ENCODE measurements around the gene NCLN. TPM values are rescaled to one million over a fixed set of nuclear protein-coding genes. Genes with fewer than 3 reads are reported as not detected.
"Not testable (repeated sequence)": the region's sequence is repeated elsewhere in the genome, so short reads cannot be mapped to it uniquely, and the experiment has no call there.

NCLN gene
- total RNA-seq, 2 donors from 2014 or later = 75.0 to 195 TPM

DNA sequence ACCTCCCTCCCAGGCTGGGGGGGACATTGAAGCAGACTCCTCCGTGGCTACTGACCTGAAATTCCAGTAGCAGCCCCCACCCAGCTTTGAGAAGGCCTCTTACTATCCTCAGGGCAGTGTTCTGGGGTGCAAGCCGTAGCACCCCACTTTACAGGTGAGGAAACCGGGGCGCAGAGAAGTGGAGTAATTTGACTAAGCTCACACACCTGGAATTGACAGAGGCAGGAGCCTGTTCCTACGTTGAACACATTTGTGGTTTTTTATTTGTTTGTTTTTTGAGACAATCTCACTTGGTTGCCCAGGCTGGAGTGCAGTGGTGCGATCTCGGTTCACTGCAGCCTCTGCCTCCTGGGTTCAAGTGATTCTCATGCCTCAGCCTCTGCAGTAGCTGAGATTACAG, 21.8 kb upstream of the NCLN start:
- Histone ChIP-seq H3K9me3 (no peaks in the 10 kb centered on the region), H3K4me3 (no peak overlapping the region), H3K9ac (ENCODE audit: low read depth in 2 of 2, low read length in 2 of 2) (no peak overlapping the region), H3K27me3 (no peaks in the 10 kb centered on the region), H3K4me1 (no peaks in the 10 kb centered on the region), H3K36me3 (no peaks in the 10 kb centered on the region), H3K27ac (no peak overlapping the region)
- TF ChIP-seq, protein P1, sequence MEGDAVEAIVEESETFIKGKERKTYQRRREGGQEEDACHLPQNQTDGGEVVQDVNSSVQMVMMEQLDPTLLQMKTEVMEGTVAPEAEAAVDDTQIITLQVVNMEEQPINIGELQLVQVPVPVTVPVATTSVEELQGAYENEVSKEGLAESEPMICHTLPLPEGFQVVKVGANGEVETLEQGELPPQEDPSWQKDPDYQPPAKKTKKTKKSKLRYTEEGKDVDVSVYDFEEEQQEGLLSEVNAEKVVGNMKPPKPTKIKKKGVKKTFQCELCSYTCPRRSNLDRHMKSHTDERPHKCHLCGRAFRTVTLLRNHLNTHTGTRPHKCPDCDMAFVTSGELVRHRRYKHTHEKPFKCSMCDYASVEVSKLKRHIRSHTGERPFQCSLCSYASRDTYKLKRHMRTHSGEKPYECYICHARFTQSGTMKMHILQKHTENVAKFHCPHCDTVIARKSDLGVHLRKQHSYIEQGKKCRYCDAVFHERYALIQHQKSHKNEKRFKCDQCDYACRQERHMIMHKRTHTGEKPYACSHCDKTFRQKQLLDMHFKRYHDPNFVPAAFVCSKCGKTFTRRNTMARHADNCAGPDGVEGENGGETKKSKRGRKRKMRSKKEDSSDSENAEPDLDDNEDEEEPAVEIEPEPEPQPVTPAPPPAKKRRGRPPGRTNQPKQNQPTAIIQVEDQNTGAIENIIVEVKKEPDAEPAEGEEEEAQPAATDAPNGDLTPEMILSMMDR (IDR thresholded peaks at IDR 0.05) = no peak
- DNase-seq = no peak
- intact Hi-C loops (cut with DNase I) = loop anchor here (5.0 kb wide), 2 partner anchors 87 to 207 kb away; no protein-coding TSS in a partner anchor

DNA sequence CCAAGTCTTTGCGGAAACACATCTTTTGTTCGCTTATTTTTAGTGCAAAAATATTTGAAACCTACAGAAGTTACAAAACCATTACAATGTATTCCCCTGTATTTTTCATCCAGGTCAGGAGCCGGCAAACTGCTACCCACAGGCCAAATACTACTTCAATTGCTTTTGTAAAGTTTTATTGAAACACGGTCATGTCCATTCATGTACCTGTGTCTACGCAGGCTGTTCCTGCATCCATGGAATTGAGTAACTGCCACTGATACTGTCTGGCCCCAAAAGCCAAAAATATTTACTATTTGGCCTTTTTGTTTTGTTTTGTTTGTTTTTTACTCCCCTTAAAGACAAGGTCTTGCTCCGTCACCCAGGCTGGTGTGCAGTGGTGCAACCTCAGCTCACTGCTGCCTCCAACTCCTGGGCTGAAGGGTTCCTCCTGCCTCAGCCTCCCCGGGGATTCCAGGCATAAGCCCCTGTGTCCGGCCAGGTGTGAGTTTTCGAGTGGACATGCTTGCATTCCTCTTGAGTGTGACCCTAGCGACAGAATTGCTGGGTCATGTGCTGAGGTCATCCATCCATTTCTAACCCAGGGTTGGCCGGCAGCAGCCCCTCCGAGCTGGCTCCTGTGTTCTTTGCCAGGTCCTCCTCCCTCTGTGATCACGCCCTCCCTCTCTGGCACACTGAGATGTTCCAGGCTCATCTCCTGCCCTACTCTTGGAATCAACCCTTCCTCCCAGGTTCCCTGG, 18.0 kb upstream of the NCLN start:
- no peaks in the 10 kb centered on the region for H3K9me3 ChIP-seq
- no peaks in the 10 kb centered on the region for H3K27me3 ChIP-seq
- no peak overlapping the region for H3K4me3 ChIP-seq
- TF ChIP-seq, protein P1 (IDR thresholded peaks at IDR 0.05) = no peak
- no peaks in the 10 kb centered on the region for H3K36me3 ChIP-seq
- no peaks in the 10 kb centered on the region for H3K4me1 ChIP-seq
- intact Hi-C loops (cut with DNase I) = no loop called here
- no peak for DNase-seq
- no peak overlapping the region for H3K9ac ChIP-seq (ENCODE audit: low read depth in 2 of 2, low read length in 2 of 2)
- no peak overlapping the region for H3K27ac ChIP-seq

DNA sequence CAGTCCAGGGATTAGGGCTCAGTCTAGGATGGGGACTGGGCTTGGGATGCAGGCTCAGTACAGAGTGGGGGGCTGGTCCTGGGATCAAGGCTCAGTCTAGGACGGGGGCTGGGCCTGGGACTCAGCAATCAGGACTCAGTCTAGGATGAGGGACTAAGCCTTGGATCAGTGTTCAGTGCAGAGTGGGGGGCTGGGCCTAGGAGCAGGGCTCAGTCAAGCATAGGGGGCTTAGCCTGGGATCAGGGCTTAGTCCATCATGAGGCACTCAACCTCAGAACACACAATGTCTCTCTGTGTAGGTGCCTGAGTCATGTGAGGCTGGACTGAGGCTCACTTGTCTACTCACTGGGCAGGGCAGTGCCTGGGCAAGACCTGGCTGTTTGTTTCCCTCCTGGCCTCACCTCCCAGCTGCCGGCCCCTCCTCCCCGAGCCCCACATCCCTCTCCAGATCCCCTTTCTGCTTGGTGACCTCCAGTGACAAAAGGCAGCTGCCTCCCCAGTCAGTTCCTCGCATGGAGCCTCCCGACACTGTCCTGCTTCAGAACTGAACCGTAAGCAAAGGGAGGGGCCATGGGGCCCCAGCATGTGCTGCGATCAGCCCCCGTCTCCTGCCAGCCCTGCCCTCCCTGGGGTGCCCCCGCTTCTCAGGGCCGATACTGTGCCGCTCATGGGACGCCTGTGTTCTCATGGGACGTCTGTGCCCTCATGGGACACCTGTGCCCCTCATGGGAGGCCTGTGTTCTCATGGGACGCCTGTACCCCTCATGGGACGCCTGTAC, 13.6 kb upstream of the NCLN start:
- Histone ChIP-seq H3K27ac (no peak overlapping the region), H3K9me3 (no peaks in the 10 kb centered on the region), H3K36me3 (no peaks in the 10 kb centered on the region), H3K9ac (ENCODE audit: low read depth in 2 of 2, low read length in 2 of 2) (no peak overlapping the region), H3K4me1 (no peaks in the 10 kb centered on the region), H3K4me3 (no peak overlapping the region), H3K27me3 (no peaks in the 10 kb centered on the region)
- no peak for DNase-seq
- intact Hi-C loops (cut with DNase I) = no loop called here
- TF ChIP-seq, protein P1 (IDR thresholded peaks at IDR 0.05) = no peak

DNA sequence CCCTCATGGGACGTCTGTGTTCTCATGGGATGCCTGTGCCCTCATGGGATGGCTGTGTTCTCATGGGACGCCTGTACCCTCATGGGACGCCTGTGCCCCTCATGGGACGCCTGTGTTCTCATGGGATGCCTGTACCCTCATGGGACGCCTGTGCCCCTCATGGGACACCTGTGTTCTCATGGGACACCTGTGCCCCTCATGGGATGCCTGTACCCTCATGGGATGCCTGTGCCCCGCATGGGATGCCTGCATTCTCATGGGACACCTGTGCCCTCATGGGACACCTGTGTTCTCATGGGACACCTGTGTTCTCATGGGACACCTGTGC, 13.1 kb upstream of the NCLN start:
- H3K27me3 ChIP-seq; H3K4me3 ChIP-seq; H3K27ac ChIP-seq; intact Hi-C loops (cut with DNase I); H3K4me1 ChIP-seq; H3K36me3 ChIP-seq; H3K9me3 ChIP-seq; DNase-seq; H3K9ac ChIP-seq (ENCODE audit: low read depth in 2 of 2, low read length in 2 of 2): not testable (repeated sequence)

DNA sequence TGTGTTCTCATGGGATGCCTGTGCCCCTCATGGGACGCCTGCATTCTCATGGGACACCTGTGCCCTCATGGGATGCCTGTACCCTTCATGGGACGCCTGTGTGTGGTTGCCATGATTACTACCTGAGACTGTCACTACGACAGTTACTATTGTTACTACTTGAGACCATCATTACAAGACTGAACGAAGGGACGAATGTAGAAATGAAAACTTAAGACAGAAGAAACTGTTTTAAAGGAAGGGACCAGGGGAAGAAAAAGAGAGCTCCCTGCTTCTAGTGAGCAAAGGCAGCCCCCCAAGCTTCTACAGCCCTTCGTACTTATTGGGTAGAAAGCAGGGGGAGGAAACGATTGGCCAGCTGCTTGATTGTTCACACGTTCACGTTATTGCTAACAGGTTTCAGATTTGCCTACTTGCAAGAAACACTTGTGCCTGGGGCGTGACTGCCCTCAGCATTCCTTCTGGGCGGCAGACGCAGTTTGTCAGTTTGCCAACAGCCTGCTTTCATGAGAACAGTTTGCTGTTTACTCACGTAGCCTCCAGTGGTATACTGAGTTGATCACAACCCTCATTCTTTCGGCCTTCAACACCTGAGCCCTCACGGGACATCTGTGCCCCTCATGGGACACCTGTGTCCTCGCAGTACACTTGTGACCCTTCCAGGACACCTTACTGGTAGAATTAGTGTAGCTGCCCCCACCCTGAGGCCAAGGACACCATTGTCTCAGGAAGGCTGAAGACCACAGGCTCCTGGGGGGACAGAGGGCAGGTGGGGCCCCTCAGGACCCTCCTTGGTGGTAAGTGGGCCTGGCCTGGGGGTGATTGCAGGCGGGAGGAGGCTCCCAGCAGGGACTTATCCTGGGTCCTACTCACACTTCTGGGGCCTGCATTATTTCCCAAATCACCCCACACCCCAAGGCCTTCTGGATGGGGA, 9.7 kb upstream of the NCLN start:
- intact Hi-C loops (cut with DNase I) = no loop called here
- H3K27ac ChIP-seq = peak overlapping the region; percentile 57

More for the DNA sequence above, 9.7 kb upstream of the NCLN start:
- H3K4me3 ChIP-seq = no peak overlapping the region
- H3K36me3 ChIP-seq = no peaks in the 10 kb centered on the region
- no peaks in the 10 kb centered on the region for H3K9me3 ChIP-seq
- peak; percentile 89 for DNase-seq
- TF ChIP-seq, protein P1 (IDR thresholded peaks at IDR 0.05) = no peak
- H3K9ac ChIP-seq (ENCODE audit: low read depth in 2 of 2, low read length in 2 of 2) = peak overlapping the region in 1 of 2 donors; percentile 73
- peaks cover 3% of the 10 kb centered on the region for H3K4me1 ChIP-seq
- no peaks in the 10 kb centered on the region for H3K27me3 ChIP-seq

Measured in colonic mucosa (tissue), 4 donors.